ENCODE data around the gene S100A16.

S100A16 gene

GRCh38 chr1:153626904-153627714 is 14.2 kb upstream of the S100A16 start, which contains the start of gene S100A13:
Gene S100A13, minus strand, starts transcription at chr1:153627505. Its CDS starts 1,033 bp downstream, at chr1:153626472.
- Histone ChIP-seq H3K27me3 (ENCODE audit: control insufficient read depth in 3 of 3, insufficient read depth in 3 of 3, low read depth in 1 of 3, low read length in 3 of 3) (no peaks in the 10 kb centered on the region), H3K4ac (ENCODE audit: low read length) (peak within 1 kb of the TSS; percentile 58), H3K18ac (ENCODE audit: low read length) (peak within 1 kb of the TSS; percentile 97), H3K4me2 (ENCODE audit: insufficient read depth, low read length, poor library complexity, severe bottlenecking) (peak within 1 kb of the TSS; percentile 79), H2BK5ac (ENCODE audit: low read length) (peak within 1 kb of the TSS; percentile 67), H3K4me3 (ENCODE audit: low read length in 2 of 2) (peak within 1 kb of the TSS; percentile 59 to 72), H2BK120ac (ENCODE audit: low read depth, low read length) (peak within 1 kb of the TSS; percentile 78), H4K8ac (ENCODE audit: low read depth, low read length) (peak within 1 kb of the TSS; percentile 29), H3K14ac (ENCODE audit: low read length) (peak within 1 kb of the TSS; percentile 73), H2AFZ (ENCODE audit: low read length) (peak within 1 kb of the TSS; percentile 88), H2BK12ac (ENCODE audit: low read length) (peak within 1 kb of the TSS; percentile 68), H3K9me3 (replicated peaks in 1 of 2; ENCODE audit: control insufficient read depth in 2 of 2, insufficient read depth in 1 of 2, low read depth in 1 of 2, low read length in 2 of 2) (no peaks in the 10 kb centered on the region), H3K27ac (replicated peaks; ENCODE audit: low read length) (peak within 1 kb of the TSS; percentile 85), H4K91ac (ENCODE audit: low read depth, low read length, poor library complexity) (no peak within 1 kb of the TSS), H2BK15ac (ENCODE audit: low read length) (peak within 1 kb of the TSS; percentile 78), H3K79me1 (ENCODE audit: low read depth, low read length) (peaks cover 3% of the 10 kb centered on the region), H3K4me1 (ENCODE audit: control insufficient read depth in 2 of 2, insufficient read depth in 1 of 2, low read depth in 1 of 2, low read length in 2 of 2) (peaks cover 12 to 13% of the 10 kb centered on the region in 2 donors), H3K36me3 (replicated peaks in 1 of 2; ENCODE audit: control insufficient read depth in 2 of 2, insufficient read depth in 2 of 2, low read length in 2 of 2) (peaks cover 0 to 27% of the 10 kb centered on the region in 2 donors), H3K9ac (ENCODE audit: low read depth, low read length, poor library complexity) (peak within 1 kb of the TSS; percentile 82), H3K23ac (ENCODE audit: low read depth, low read length, poor library complexity) (peak within 1 kb of the TSS; percentile 11), H2AK5ac (ENCODE audit: low read depth, low read length) (peak within 1 kb of the TSS; percentile 82)
- no CpG with 5 or more reads among the region's 28 CpGs for WGBS, 2 donors (ENCODE audit: extremely low coverage in 2 of 2, insufficient read length in 2 of 2, insufficient replicate concordance in 1 of 2)
- peak; percentile 90 for DNase-seq (ENCODE audit: low spot score)

GRCh38 chr1:153626477-153626903 is 13.6 kb upstream of the S100A16 start:
- H2BK12ac ChIP-seq (ENCODE audit: low read length): peak overlapping the region; percentile 68
- H3K18ac ChIP-seq (ENCODE audit: low read length): peak overlapping the region; percentile 97
- H3K4ac ChIP-seq (ENCODE audit: low read length): peak overlapping the region; percentile 58
- H2AFZ ChIP-seq (ENCODE audit: low read length): peak overlapping the region; percentile 88
- peak overlapping the region; percentile 29 for H4K8ac ChIP-seq (ENCODE audit: low read depth, low read length)
- H3K9me3 ChIP-seq (replicated peaks in 1 of 2; ENCODE audit: control insufficient read depth in 2 of 2, insufficient read depth in 1 of 2, low read depth in 1 of 2, low read length in 2 of 2): no peaks in the 10 kb centered on the region
- H3K79me1 ChIP-seq (ENCODE audit: low read depth, low read length): peaks cover 3% of the 10 kb centered on the region
- no peak overlapping the region for H3K27ac ChIP-seq (replicated peaks; ENCODE audit: low read length)
- H3K9ac ChIP-seq (ENCODE audit: low read depth, low read length, poor library complexity): no peak overlapping the region
- peak overlapping the region; percentile 78 for H2BK15ac ChIP-seq (ENCODE audit: low read length)
- H3K36me3 ChIP-seq (replicated peaks in 1 of 2; ENCODE audit: control insufficient read depth in 2 of 2, insufficient read depth in 2 of 2, low read length in 2 of 2): peaks cover 0 to 27% of the 10 kb centered on the region in 2 donors
- no peak for DNase-seq (ENCODE audit: low spot score)
- no peak overlapping the region for H2BK5ac ChIP-seq (ENCODE audit: low read length)
- H3K23ac ChIP-seq (ENCODE audit: low read depth, low read length, poor library complexity): no peak overlapping the region
- no peak overlapping the region for H4K91ac ChIP-seq (ENCODE audit: low read depth, low read length, poor library complexity)
- H3K4me2 ChIP-seq (ENCODE audit: insufficient read depth, low read length, poor library complexity, severe bottlenecking): peak overlapping the region; percentile 79
- H2BK120ac ChIP-seq (ENCODE audit: low read depth, low read length): peak overlapping the region; percentile 77
- peak overlapping the region in 1 of 2 donors; percentile 59 for H3K4me3 ChIP-seq (ENCODE audit: low read length in 2 of 2)
- H3K27me3 ChIP-seq (ENCODE audit: control insufficient read depth in 3 of 3, insufficient read depth in 3 of 3, low read depth in 1 of 3, low read length in 3 of 3): no peaks in the 10 kb centered on the region
- no CpG with 5 or more reads among the region's 3 CpGs for WGBS, 2 donors (ENCODE audit: extremely low coverage in 2 of 2, insufficient read length in 2 of 2, insufficient replicate concordance in 1 of 2)
- peak overlapping the region; percentile 82 for H2AK5ac ChIP-seq (ENCODE audit: low read depth, low read length)
- H3K14ac ChIP-seq (ENCODE audit: low read length): peak overlapping the region; percentile 12
- peaks cover 12 to 13% of the 10 kb centered on the region in 2 donors for H3K4me1 ChIP-seq (ENCODE audit: control insufficient read depth in 2 of 2, insufficient read depth in 1 of 2, low read depth in 1 of 2, low read length in 2 of 2)

- no peak overlapping the region for H3K4me2 ChIP-seq (ENCODE audit: insufficient read depth, low read length, poor library complexity, severe bottlenecking)
- peaks cover 0 to 35% of the 10 kb centered on the region in 2 donors for H3K36me3 ChIP-seq (replicated peaks in 1 of 2; ENCODE audit: control insufficient read depth in 2 of 2, insufficient read depth in 2 of 2, low read length in 2 of 2)
- H3K23ac ChIP-seq (ENCODE audit: low read depth, low read length, poor library complexity): no peak overlapping the region
- no peak overlapping the region for H4K8ac ChIP-seq (ENCODE audit: low read depth, low read length)
- H3K4me3 ChIP-seq (ENCODE audit: low read length in 2 of 2): no peak overlapping the region
- H3K18ac ChIP-seq (ENCODE audit: low read length): no peak overlapping the region
- H3K4ac ChIP-seq (ENCODE audit: low read length): no peak overlapping the region
- no peak overlapping the region for H2BK120ac ChIP-seq (ENCODE audit: low read depth, low read length)
- no peak overlapping the region for H2BK5ac ChIP-seq (ENCODE audit: low read length)
- H3K4me1 ChIP-seq (ENCODE audit: control insufficient read depth in 2 of 2, insufficient read depth in 1 of 2, low read depth in 1 of 2, low read length in 2 of 2): peaks cover 12 to 13% of the 10 kb centered on the region in 2 donors
- no CpG with 5 or more reads among the region's 10 CpGs for WGBS, 2 donors (ENCODE audit: extremely low coverage in 2 of 2, insufficient read length in 2 of 2, insufficient replicate concordance in 1 of 2)
- no peaks in the 10 kb centered on the region for H3K27me3 ChIP-seq (ENCODE audit: control insufficient read depth in 3 of 3, insufficient read depth in 3 of 3, low read depth in 1 of 3, low read length in 3 of 3)
- no peak overlapping the region for H2BK15ac ChIP-seq (ENCODE audit: low read length)
- H3K9ac ChIP-seq (ENCODE audit: low read depth, low read length, poor library complexity): no peak overlapping the region
- DNase-seq (ENCODE audit: low spot score): no peak
- no peak overlapping the region for H4K91ac ChIP-seq (ENCODE audit: low read depth, low read length, poor library complexity)
- H3K27ac ChIP-seq (replicated peaks; ENCODE audit: low read length): no peak overlapping the region
- H3K9me3 ChIP-seq (replicated peaks in 1 of 2; ENCODE audit: control insufficient read depth in 2 of 2, insufficient read depth in 1 of 2, low read depth in 1 of 2, low read length in 2 of 2): no peaks in the 10 kb centered on the region
- no peak overlapping the region for H2AFZ ChIP-seq (ENCODE audit: low read length)
- H3K14ac ChIP-seq (ENCODE audit: low read length): no peak overlapping the region
- no peak overlapping the region for H2BK12ac ChIP-seq (ENCODE audit: low read length)
- H2AK5ac ChIP-seq (ENCODE audit: low read depth, low read length): no peak overlapping the region
- peaks cover 3% of the 10 kb centered on the region for H3K79me1 ChIP-seq (ENCODE audit: low read depth, low read length)
Observed at GRCh38 chr1:153624965-153625611, 12.2 kb upstream of the S100A16 start.

GRCh38 chr1:153623101-153623500 is 10.2 kb upstream of the S100A16 start:
- Histone ChIP-seq H2AK5ac (ENCODE audit: low read depth, low read length) (no peak overlapping the region), H2BK12ac (ENCODE audit: low read length) (no peak overlapping the region), H3K36me3 (replicated peaks in 1 of 2; ENCODE audit: control insufficient read depth in 2 of 2, insufficient read depth in 2 of 2, low read length in 2 of 2) (peaks cover 4 to 50% of the 10 kb centered on the region in 2 donors), H3K27me3 (ENCODE audit: control insufficient read depth in 3 of 3, insufficient read depth in 3 of 3, low read depth in 1 of 3, low read length in 3 of 3) (no peaks in the 10 kb centered on the region), H2BK120ac (ENCODE audit: low read depth, low read length) (no peak overlapping the region), H3K4ac (ENCODE audit: low read length) (no peak overlapping the region), H4K91ac (ENCODE audit: low read depth, low read length, poor library complexity) (no peak overlapping the region), H3K27ac (replicated peaks; ENCODE audit: low read length) (no peak overlapping the region), H3K4me2 (ENCODE audit: insufficient read depth, low read length, poor library complexity, severe bottlenecking) (no peak overlapping the region), H3K23ac (ENCODE audit: low read depth, low read length, poor library complexity) (no peak overlapping the region), H3K4me1 (ENCODE audit: control insufficient read depth in 2 of 2, insufficient read depth in 1 of 2, low read depth in 1 of 2, low read length in 2 of 2) (peaks cover 10 to 11% of the 10 kb centered on the region in 2 donors), H3K9ac (ENCODE audit: low read depth, low read length, poor library complexity) (no peak overlapping the region), H2AFZ (ENCODE audit: low read length) (no peak overlapping the region), H3K9me3 (replicated peaks in 1 of 2; ENCODE audit: control insufficient read depth in 2 of 2, insufficient read depth in 1 of 2, low read depth in 1 of 2, low read length in 2 of 2) (no peaks in the 10 kb centered on the region), H3K4me3 (ENCODE audit: low read length in 2 of 2) (no peak overlapping the region), H2BK5ac (ENCODE audit: low read length) (no peak overlapping the region), H4K8ac (ENCODE audit: low read depth, low read length) (no peak overlapping the region), H3K18ac (ENCODE audit: low read length) (no peak overlapping the region), H3K14ac (ENCODE audit: low read length) (no peak overlapping the region), H2BK15ac (ENCODE audit: low read length) (no peak overlapping the region), H3K79me1 (ENCODE audit: low read depth, low read length) (peaks cover 3% of the 10 kb centered on the region)
- whole genome bisulfite sequencing, 2 donors (ENCODE audit: extremely low coverage in 2 of 2, insufficient read length in 2 of 2, insufficient replicate concordance in 1 of 2): no CpG with 5 or more reads among the region's 7 CpGs
- no peak for DNase-seq (ENCODE audit: low spot score)

Measured in neuronal stem cell (in vitro differentiated cells).